ENCODE measurements around the gene CCDC6.

DNA sequence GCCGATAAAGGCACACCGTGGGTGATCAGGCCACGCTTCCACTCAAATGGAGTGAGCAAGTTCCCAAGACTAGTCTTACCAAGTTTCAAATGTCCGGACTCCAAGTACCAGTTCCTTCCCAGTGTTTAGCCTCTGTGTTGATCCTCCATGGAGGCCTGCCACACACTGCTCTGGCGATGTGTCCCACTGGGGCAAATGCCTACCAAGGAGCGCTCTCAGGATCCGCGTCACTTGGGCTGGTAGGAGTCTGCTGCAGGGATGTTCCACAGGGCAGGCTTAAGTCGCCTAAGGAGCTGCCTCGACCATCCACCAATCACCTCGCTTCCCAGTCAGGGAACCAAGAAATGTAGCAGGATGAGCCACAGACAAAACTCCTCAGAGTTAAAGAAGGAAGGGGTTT is 135.7 kb downstream of the CCDC6 start:
- TF ChIP-seq, protein P1, sequence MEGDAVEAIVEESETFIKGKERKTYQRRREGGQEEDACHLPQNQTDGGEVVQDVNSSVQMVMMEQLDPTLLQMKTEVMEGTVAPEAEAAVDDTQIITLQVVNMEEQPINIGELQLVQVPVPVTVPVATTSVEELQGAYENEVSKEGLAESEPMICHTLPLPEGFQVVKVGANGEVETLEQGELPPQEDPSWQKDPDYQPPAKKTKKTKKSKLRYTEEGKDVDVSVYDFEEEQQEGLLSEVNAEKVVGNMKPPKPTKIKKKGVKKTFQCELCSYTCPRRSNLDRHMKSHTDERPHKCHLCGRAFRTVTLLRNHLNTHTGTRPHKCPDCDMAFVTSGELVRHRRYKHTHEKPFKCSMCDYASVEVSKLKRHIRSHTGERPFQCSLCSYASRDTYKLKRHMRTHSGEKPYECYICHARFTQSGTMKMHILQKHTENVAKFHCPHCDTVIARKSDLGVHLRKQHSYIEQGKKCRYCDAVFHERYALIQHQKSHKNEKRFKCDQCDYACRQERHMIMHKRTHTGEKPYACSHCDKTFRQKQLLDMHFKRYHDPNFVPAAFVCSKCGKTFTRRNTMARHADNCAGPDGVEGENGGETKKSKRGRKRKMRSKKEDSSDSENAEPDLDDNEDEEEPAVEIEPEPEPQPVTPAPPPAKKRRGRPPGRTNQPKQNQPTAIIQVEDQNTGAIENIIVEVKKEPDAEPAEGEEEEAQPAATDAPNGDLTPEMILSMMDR (IDR thresholded peaks at IDR 0.05) = no peak
- no peak for TF ChIP-seq POLR2A (IDR thresholded peaks at IDR 0.05)

Measured in ovary (tissue), 3 donors.